GM10248 (cell line): ENCODE results near the gene SPOCK3.

Experiments used
- CTCF ChIA-PET: fragments of 300-600 bp; sonication (Branson Sonifier 250); formaldehyde crosslinking; extraction: SDS; loops from one replicate; lab custom pipeline; 2021; ENCODE audit warnings: antibody characterized with exemption; lab: Yijun Ruan, JAX
- POLR2A ChIA-PET: fragments of 350-650 bp; sonication (Branson Sonifier 250); formaldehyde crosslinking; extraction: SDS; loops from one replicate; lab custom pipeline; 2020; ENCODE audit warnings: antibody characterized with exemption; lab: Yijun Ruan, JAX
- DNase-seq: peaks from one replicate; pipeline ENCODE4 v3.0.0; 2012; ENCODE audit errors: extremely low spot score
- TF ChIP-seq, protein P1 (sequence below): IDR thresholded peaks from 2 replicates; pipeline ENCODE4 v1.5.1; 2012; ENCODE audit warnings: mild to moderate bottlenecking, low read depth; ENCODE audit errors: extremely low read depth, missing control alignments, control extremely low read depth

The SPOCK3 gene

GRCh38 chr4:167101035-167101434 lies 133.3 kb downstream of the SPOCK3 start:
- POLR2A ChIA-PET: no interaction called here
- CTCF ChIA-PET: no interaction called here
- DNase-seq: no peak
- TF ChIP-seq, protein P1, sequence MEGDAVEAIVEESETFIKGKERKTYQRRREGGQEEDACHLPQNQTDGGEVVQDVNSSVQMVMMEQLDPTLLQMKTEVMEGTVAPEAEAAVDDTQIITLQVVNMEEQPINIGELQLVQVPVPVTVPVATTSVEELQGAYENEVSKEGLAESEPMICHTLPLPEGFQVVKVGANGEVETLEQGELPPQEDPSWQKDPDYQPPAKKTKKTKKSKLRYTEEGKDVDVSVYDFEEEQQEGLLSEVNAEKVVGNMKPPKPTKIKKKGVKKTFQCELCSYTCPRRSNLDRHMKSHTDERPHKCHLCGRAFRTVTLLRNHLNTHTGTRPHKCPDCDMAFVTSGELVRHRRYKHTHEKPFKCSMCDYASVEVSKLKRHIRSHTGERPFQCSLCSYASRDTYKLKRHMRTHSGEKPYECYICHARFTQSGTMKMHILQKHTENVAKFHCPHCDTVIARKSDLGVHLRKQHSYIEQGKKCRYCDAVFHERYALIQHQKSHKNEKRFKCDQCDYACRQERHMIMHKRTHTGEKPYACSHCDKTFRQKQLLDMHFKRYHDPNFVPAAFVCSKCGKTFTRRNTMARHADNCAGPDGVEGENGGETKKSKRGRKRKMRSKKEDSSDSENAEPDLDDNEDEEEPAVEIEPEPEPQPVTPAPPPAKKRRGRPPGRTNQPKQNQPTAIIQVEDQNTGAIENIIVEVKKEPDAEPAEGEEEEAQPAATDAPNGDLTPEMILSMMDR: no peak

DNA sequence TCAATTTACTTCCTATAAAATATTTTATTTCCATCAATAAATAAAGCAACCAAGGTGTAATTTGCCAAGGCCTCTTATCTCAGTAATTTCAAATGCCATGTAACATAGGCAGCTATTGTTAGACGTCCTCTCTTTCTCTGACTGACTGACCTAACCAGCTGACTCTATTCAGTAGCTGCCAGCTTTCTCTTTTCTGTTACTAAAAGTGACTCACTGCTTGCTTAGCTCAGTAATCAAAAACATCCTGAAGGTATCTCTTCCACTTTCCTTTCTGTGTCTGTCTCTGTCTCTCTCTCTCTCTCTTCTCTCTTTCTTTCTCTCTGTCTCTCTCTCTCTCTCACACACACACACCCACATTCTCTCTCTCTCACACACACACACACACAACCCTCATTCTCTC lies 134.2 kb downstream of the SPOCK3 start:
- CTCF ChIA-PET: no interaction called here
- TF ChIP-seq, protein P1: no peak
- POLR2A ChIA-PET: no interaction called here
- DNase-seq: no peak

GRCh38 chr4:167088115-167088514 lies 146.2 kb downstream of the SPOCK3 start:
- CTCF ChIA-PET: no interaction called here
- TF ChIP-seq, protein P1: no peak
- no peak for DNase-seq
- POLR2A ChIA-PET: no interaction called here

DNA sequence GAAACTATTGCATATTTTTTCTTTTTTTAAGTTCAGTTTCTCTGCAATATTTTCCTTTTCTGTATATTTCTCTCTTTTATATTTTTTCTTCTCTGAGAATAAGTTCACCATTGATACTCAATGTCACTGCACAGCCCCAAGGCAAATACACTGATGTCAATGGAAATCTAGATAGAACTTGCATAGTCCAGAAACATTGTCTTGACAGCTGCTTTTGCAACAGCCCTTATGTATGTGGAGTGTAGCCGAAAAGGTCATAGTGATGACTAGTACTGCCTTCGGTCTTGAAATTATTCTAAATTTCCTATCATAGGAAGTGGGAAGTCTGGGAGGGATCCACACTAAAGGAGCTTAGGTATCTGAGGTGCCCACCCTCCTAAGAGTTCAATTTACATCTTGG lies 150.0 kb downstream of the SPOCK3 start:
- ChIA-PET POLR2A (interaction anchor here (0.6 kb wide), 1 partner anchor 1990 kb away, joined by 12 read pairs; no protein-coding TSS in a partner anchor), CTCF (interaction anchor here (1.3 kb wide), 1 partner anchor 13 kb away, joined by 3 read pairs; no protein-coding TSS in a partner anchor)
- DNase-seq: no peak
- TF ChIP-seq, protein P1: no peak

- TF ChIP-seq, protein P1: no peak
- ChIA-PET POLR2A (no interaction called here), CTCF (no interaction called here)
- no peak for DNase-seq
These were observed 154.5 kb downstream of the SPOCK3 start for GRCh38 chr4:167079762-167080161.

- CTCF ChIA-PET: interaction anchor here (0.8 kb wide), 1 partner anchor 9 kb away, joined by 3 read pairs; no protein-coding TSS in a partner anchor
- POLR2A ChIA-PET: no interaction called here
- no peak for DNase-seq
These were observed 181.6 kb downstream of the SPOCK3 start for GRCh38 chr4:167052631-167053091.

More at GRCh38 chr4:167052631-167053091, 181.6 kb downstream of the SPOCK3 start:
- TF ChIP-seq, protein P1: no peak
